ENCODE measurements around the gene MAD1L1.

DNA sequence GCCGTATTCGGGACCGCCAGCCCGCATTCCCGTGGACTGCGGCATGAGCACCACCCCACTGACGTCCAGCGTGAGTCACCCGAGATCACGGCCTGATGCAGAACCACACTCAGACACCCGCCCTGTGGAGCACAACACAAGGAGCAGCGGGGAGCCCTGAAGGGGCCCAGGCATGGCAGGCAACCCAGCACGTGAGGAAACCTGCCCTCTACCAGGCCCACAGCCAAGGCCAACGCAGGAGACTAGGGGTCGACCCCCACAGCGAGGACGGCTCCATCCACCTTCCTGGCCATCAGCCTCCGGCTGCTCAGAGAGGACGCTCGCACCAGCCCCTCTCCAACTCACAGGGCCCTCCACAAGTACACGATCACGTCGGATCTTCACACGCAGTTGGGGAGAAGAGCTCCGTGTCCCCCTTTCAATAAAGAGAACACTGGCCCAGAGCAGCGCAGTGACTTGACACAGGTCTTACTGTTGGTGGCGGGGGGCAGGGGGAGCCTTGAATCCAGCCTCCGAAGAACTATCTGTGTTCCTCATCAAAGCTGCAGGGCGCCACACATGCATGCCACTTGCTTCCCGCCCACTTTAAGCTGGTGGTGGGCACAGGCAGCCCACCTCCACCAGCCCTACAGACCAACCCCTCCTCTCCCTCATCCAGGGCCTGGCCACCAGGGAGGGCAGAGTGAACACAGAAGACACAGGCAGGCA lies 22.0 kb downstream of the MAD1L1 start:
- TF ChIP-seq RELA (CRISPR knock-in tag; IDR thresholded peaks at IDR 0.05; ENCODE audit: borderline replicate concordance) (no peak), IRF2 (CRISPR knock-in tag; IDR thresholded peaks at IDR 0.05; ENCODE audit: borderline replicate concordance, low read depth) (no peak), ZNF317 (CRISPR knock-in tag; IDR thresholded peaks at IDR 0.05; ENCODE audit: borderline replicate concordance, low read depth) (no peak), ESRRA (CRISPR knock-in tag; IDR thresholded peaks at IDR 0.05; ENCODE audit: borderline replicate concordance) (no peak), FOXJ3 (CRISPR knock-in tag; IDR thresholded peaks at IDR 0.05; ENCODE audit: borderline replicate concordance) (no peak), CREM (CRISPR knock-in tag; IDR thresholded peaks at IDR 0.05) (no peak), MAX (CRISPR knock-in tag; IDR thresholded peaks at IDR 0.05) (no peak)
- TF ChIP-seq, protein P1, sequence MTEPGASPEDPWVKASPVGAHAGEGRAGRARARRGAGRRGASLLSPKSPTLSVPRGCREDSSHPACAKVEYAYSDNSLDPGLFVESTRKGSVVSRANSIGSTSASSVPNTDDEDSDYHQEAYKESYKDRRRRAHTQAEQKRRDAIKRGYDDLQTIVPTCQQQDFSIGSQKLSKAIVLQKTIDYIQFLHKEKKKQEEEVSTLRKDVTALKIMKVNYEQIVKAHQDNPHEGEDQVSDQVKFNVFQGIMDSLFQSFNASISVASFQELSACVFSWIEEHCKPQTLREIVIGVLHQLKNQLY (CRISPR knock-in tag; IDR thresholded peaks at IDR 0.05), result no peak
- TF ChIP-seq, protein P2, sequence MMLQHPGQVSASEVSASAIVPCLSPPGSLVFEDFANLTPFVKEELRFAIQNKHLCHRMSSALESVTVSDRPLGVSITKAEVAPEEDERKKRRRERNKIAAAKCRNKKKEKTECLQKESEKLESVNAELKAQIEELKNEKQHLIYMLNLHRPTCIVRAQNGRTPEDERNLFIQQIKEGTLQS (CRISPR knock-in tag; conservative IDR thresholded peaks at IDR 0.05), result no peak
